Measurements from ENCODE around the gene UBR2. TPM values are rescaled to one million over a fixed set of nuclear protein-coding genes. Genes with fewer than 3 reads are reported as not detected.

UBR2 gene
- 32.0 TPM for total RNA-seq
- long read RNA-seq, full-length matches to known transcripts = 4 of 10 reads
- long read RNA-seq, partial matches to known transcripts = 4 of 10 reads
- long read RNA-seq, other reads (novel, unspliced or antisense) = 2 of 10 reads

DNA sequence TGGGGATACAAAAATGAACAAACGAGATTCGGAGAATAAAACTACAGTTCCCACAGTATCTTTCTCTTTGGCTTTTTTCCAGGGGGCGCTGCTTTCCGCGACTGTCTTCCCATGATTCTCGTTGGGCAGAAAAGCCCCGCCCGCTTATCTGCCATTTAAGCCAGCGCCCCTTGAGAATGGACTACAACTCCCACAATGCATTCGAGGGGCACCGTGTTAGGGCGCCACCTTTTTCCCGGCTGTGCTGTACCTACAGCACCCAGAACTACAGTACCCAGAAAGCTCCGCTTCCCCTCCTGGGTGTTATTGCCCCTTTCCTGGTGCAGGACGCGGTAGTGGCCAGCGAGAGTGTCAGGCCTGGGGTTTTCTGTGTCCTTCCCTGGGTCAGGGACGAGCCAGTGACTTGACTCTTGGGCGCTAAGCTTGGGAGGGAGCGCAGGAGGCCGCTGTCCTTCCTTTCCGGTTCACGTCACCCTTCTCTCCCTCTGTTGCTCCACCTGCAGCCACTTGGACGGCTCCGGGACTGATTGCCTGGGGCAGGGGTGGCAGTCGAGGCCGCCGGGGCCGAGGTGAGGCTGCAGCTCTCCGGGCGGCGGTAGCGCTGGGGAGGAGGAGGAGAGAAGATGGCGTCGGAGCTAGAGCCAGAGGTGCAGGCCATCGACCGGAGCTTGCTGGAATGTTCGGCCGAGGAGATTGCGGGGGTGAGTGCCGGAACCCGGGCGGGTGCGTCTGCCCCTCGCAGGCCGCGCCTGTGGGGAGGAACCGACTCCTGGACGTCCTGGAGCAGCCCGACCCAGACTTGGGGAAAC, at the start of gene UBR2:
TSS of gene UBR2 (plus strand) at position 333 of the 809 bp plus-strand sequence. CDS start at position 624, 291 bp downstream.
- intact Hi-C loops (cut with DNase I) = no loop called here
- ATAC-seq (ENCODE audit: poor library complexity) (peak; percentile 97), DNase-seq (peak; percentile 97)

DNA sequence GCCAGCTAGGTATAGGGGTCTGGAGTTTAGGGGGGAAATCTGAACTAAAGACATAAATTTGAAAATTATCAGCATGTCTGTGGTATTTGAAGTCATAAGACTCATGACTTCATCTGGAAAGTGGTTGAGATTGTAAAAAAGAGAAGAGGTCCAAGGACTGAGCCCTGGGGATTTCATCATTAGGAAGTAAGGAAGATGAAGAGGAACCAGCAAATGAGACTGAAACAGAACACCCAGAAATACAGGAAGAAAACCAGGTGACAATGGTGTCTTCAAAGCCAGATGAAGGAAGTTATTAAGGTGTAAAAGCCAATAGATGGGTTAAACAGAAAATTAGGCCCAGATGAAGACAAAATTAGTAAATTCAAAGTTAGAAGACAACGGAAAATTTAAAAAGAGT, 49.1 kb upstream of the UBR2 start:
- DNase-seq (no peak), ATAC-seq (ENCODE audit: poor library complexity) (no peak)
- intact Hi-C loops (cut with DNase I) = no loop called here

DNA sequence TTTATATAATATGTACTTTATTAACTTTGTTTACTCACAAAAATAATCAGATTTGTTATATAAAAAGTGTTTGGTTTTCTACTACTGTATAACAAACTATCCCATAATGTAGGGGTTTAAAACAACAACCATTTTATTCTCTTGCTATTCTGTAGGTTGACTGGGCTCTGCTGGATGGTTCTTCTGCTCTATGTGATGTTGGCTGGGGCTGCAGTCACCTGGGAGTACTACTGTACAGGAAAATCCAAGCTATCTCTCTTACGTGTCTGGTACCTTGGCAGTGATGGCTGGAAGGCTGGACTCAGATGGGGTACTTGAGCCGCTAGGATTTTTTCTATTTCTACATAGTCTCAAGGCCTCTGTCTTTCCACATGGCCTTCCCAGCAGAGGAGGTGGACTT, 44.0 kb upstream of the UBR2 start:
- intact Hi-C loops (cut with DNase I) = no loop called here
- ATAC-seq (ENCODE audit: poor library complexity) = no peak
- DNase-seq = no peak

DNA sequence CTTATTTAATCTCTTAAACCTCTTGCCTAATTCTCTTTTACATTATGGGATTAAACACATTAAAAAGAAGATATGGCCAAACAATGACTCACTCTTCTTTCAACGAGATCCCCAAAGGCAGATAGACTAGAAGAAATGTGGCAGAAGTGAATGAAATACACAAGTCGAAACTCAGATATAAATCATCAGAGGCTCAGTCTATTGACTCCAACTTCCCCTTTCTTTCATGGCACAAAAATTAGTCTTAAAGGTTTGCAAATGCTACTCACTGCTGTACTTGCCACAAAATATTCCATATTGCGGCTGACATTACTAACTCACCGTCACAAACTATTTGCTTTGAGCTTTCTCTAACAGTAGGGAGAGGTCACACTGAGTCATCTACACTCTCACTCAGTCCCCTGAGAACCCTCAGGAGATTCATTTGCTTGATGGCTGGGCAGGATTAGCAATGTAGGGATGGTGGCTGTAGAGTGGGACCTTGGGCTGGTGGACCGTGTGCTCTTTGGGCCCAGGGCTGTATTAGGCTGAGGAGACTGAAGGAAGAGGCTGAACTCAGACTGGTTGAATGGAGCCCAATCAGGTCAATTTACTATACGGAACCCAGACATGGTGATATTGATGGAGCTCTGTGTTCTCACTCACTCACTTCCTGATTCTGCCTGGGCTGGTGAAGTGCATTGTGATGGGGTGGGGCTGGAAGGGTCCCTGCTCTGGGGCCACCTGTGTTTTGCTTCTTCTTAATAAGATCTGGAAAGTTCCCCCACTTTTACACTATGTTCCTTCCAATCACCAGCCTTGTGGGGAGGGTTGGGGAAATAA, 42.8 kb upstream of the UBR2 start:
- DNase-seq = no peak
- ATAC-seq (ENCODE audit: poor library complexity) = no peak
- intact Hi-C loops (cut with DNase I) = no loop called here

DNA sequence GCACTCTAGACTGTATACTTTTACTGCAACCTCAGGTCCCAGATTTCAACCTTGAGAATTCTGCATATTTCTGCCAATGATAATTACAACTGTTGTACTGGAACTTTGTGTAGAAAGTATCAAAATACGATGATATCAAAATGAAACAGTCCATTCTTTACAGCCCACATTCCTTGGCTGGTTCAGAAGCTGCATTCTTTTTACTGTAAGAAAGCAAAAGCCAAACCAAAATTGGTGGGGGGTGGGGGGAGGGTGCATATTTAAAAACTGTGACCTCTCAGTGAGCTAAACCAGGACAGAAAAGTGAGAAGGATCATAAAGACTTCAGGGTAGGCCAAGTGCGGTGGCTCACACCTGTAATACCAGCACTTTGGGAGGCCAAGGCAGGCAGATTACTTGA, 41.8 kb upstream of the UBR2 start:
- intact Hi-C loops (cut with DNase I) = no loop called here
- DNase-seq = no peak
- no peak for ATAC-seq (ENCODE audit: poor library complexity)

DNA sequence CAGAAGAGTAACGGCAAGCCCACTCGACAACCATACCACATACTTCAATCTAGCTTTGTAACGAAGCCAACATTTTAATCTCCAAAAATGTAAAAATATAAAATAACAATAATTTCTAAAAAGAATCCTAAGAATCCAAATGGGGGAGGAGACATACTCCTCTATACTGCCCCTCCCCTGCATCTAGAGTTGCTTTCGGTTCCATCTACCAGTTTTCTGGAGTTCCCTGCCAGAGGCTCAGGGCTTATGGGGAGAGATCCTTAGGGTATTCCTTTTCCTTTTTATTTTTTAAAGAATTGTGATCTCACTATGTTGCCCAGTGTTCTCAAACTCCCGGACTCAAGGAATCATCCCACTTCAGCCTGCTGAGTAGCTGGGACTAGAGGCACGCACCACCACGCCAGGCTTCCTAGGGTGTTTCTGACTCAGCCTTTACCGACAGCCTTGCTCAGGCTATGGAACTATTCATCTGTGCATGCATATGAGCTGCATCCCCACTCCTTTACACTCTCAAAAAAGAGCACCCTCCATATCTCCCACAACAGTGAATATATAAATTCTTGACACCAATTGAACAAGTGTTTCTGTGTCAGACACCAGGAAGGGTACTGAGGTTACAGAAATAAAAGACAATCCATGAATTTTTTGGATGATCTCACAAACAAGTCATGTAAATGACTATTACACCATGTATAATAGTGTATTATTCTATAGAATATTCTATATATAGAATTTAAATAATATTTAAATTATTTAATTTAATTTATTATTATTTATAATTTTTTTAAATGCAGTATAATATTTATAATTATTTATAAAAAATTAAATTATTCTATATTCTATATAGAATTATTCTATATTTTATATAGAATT, 40.7 kb upstream of the UBR2 start:
- no peak for DNase-seq
- ATAC-seq (ENCODE audit: poor library complexity) = no peak
- intact Hi-C loops (cut with DNase I) = no loop called here

DNA sequence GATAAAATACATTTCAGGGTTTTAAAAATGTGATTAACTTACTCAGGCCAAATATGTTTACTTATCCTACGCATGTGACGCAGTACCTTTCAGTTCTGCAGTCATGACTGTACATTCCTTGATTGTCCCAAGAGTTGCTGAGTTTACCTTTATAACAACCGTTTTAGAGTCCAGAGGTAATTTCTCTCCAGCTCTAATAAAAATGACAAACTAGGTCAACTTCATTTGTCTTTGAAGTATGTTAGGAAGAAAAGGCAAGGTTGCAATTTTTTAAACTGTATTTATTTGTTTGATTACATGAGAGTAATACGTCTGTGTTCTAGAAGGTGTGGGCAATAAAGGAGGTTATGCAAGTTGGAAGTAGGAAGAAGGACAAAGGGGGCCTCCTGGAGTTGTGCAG, 38.6 kb upstream of the UBR2 start:
- no peak for DNase-seq
- intact Hi-C loops (cut with DNase I) = no loop called here
- ATAC-seq (ENCODE audit: poor library complexity) = no peak

DNA sequence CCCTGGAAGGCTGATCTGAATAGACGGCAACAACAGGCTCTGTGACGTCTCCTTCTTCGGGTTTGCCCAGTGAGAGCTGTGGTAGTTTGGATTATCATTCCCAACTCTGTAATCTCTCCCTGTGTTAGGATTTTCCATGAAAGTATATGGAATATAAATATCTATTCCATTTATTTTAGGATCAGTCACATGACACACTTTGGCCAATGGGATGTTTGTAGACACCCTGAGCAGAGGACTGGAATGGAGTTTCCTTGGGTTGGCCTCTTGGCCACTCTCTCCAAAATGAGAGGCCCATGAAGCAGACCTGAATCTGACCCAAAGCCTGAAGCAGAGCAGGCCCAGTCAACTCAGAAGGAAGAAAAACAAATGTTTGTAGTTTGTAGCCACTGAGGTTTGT, 37.2 kb upstream of the UBR2 start:
- intact Hi-C loops (cut with DNase I) = no loop called here
- no peak for ATAC-seq (ENCODE audit: poor library complexity)
- no peak for DNase-seq

DNA sequence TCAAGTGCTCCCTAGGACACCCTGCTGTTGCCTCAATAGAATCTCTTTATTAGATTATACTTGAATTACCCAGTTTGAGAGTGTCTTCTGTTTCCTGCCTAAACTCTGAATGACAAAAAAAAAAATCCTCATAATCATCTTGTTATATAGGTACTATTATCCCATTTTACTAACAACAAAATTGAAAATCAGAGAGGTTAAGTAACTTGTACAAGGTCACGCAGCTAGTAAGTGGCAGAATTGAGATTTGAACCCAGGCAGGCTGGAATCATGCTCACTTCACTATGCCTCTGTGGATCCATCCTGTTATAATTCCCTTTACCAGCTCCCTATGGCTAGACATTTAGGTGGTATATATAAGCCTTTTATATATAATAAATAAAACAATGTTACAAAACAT, 36.6 kb upstream of the UBR2 start:
- no peak for DNase-seq
- ATAC-seq (ENCODE audit: poor library complexity) = no peak
- intact Hi-C loops (cut with DNase I) = no loop called here

DNA sequence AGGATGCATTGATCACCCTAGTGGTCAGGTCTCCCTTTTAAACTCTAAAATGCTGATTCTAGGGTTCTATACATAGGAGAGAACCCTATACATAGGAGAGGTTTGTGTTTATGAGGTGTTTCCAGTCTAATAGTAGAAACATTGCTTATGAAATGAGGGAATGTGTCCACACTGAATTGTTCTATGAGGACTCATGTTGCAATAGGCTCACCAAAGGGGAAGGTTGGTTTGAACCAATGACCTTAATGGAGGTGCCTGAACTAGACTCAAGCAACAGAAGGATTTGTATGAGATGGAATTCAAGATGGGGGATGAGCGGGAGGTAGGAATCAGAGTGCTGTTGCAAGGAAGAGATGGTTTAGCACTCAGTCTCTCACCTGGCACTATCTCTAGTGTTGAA, 33.5 kb upstream of the UBR2 start:
- DNase-seq (no peak), ATAC-seq (ENCODE audit: poor library complexity) (no peak)
- intact Hi-C loops (cut with DNase I) = loop anchor here (5.0 kb wide), 1 partner anchor 268 kb away; no protein-coding TSS in a partner anchor

DNA sequence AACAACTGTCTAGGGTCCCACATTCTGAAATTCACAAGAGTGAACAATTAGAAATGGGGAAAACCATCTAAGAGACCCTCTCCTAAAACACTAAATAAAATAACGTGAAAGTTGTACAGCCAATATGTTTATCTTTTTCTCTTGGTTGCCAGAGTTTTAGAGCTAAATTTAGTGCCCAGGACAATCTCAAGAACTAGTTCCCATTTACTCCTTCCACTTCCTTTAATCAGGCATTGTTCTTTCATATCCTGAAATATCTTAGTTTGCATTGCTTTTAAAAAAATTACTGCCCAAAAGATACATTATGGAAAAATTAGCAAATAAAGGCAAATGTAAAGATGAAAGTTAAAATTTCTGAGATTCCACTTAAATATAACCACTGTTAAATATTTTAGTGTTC, 33.1 kb upstream of the UBR2 start:
- DNase-seq (no peak), ATAC-seq (ENCODE audit: poor library complexity) (no peak)
- intact Hi-C loops (cut with DNase I) = loop anchor here (5.0 kb wide), 1 partner anchor 268 kb away; no protein-coding TSS in a partner anchor

DNA sequence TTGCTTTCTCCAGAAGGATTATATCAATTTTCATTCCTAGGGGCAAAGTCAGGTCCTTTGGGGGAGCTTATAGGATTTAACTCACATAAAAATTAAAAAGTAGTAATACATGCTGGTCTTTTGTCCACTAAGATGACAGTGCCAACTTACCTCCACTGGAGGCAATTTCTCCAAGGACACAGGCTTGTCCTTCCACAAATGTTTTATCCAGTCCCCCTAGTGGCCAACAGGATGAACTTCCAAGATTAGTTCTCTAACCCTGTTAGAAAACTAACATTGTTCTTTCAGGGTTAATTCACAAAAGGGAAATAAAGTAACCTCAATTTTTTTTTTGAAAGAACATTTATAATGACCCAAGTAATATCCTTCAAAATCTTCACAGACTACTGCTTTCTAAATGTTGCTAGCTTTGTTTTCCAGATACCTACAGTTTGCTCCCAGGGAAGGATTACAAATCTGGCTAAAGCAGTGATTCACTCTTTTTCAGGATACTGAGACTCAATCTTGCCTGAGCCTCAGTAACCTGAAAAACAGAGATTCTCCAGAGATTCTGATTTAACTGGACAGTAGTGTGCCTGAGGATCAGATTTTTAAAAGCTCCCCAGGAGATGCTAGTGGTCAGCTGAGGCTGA, 31.7 kb upstream of the UBR2 start:
- DNase-seq = no peak
- ATAC-seq (ENCODE audit: poor library complexity) = peak; percentile 63
- intact Hi-C loops (cut with DNase I) = loop anchor here (5.0 kb wide), 1 partner anchor 270 kb away; no protein-coding TSS in a partner anchor

DNA sequence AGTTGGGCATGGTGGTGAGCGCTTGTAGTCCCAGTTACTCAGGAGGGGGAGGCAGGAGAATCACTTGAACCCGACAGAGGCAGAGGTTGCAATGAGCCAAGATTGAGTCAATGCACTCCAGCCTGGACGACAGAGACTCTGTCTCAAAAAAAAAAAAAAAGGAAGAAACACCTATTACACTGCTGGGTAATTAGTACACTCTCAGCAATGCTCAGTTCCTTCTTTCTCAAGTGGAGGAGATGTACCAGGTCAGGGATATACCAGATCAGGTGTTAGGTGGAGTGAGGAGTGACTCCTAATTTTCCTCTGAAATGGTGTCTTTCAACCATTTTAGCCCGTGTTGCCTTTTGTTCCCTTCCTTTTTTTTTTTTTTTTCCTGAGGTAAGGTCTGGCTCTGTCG, 30.0 kb upstream of the UBR2 start:
- intact Hi-C loops (cut with DNase I) = loop anchor here (5.0 kb wide), 1 partner anchor 271 kb away; no protein-coding TSS in a partner anchor
- no peak for DNase-seq
- ATAC-seq (ENCODE audit: poor library complexity) = no peak

DNA sequence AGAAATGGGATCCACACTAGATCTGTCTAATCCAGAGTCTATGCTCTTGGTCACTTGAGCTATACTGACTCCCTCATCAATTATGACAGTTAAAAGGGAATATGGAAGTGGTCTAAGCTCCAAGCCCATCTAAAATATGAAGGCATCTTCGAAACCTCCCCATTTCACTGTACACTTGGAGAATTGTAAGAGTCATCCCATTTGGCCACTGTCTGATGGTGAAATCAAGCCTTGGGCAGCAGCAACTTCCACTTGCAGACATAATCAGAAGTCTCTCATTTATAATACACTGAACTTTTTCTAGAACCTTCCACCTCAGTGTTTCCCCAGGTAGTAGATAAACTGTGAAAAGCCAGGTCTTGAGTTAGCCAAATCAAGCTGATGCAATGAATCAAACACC, 26.3 kb upstream of the UBR2 start:
- intact Hi-C loops (cut with DNase I) = no loop called here
- ATAC-seq (ENCODE audit: poor library complexity) (no peak), DNase-seq (no peak)

DNA sequence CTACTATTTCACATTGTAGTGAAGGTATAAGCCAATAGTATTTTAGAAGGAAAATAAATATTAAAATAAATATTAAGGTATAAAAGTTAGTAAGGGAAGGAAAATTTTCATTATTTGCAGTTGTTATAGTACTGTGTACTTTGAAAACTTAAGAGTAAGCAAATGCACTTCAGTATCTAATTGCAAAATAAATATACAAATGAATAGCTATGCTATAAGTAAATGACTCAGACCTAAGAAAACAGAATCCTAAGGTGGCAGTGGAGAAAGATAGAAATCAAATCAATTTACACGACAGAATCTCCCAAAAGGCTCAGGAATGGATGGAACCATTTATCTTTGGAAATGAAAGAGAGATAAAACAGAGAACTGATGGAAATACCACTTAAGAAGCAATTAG, 24.7 kb upstream of the UBR2 start:
- no peak for ATAC-seq (ENCODE audit: poor library complexity)
- intact Hi-C loops (cut with DNase I) = no loop called here

DNA sequence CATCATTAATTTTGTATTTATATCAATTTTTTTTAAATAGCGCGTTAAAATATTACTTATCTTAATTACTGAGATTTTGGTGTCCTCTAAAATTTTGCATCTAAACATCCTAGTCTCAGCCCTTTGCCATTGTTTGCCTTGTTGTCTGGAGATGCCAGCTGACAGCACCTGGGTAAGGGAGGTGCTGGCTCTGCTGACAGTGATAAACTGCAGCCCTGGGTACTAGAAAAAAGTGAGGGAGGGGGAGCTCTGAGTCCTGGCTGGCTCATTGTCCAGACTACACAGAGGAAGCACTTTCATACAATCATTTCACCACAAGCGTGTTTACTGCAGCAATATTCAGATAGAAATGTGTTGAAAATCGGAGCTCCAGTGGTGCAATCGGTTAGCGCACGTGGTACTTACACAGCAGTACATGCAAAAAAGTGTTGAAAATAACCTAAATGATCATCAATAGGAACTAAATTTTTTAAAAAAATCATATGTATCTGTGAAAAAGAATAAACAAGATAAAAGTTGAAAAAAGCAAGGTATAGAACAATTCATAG, 18.5 kb upstream of the UBR2 start:
- ATAC-seq (ENCODE audit: poor library complexity) = no peak
- intact Hi-C loops (cut with DNase I) = loop anchor here (5.0 kb wide), 1 partner anchor 283 kb away; no protein-coding TSS in a partner anchor
- DNase-seq = no peak

More for the DNA sequence above, 24.7 kb upstream of the UBR2 start:
- DNase-seq = no peak

DNA sequence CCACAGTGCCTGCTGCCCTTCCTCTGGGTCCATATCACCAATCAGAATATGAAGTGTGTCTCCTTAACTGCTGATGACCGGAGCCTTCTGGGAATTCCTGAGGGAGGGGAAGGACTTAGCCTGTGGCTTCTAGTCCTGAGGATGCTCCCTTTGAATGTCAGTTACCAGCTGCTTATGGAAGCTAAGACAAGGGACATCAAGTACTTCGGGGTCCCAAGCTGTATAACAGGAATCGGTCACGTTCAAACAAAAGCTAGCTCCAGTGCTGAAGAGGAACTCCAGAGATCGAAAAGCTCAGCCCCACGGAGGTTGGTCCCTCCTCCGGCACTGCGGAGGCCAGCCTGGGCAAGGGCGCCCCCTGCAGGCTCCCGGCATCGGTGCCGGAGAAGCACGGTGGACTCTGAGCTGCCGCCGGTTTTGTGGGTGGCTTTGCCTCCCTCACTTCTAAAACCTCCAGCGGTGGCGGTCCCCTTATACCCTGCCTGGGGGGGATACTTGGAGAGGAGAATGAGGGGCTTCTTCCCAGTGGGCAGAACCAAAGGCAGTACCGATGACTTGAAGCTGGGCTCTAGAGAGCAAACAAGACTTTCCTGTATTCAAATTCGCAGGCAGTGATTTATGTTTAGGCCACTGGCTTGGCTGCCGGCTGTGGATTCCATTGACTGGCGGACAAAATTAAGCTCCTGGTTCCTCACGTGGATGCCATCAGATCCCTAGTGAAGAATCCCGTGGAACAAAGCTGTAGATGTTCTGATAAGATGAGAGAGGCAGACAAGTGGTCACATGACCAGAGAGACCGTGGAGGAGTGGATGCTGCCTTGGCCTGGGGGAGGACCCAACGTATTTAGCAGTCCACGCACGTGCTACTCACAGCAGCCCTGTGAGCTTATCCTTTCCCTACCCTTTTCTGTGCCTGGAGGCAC, 16.2 kb upstream of the UBR2 start:
- ATAC-seq (ENCODE audit: poor library complexity) = peak; percentile 99
- intact Hi-C loops (cut with DNase I) = loop anchor here (5.0 kb wide), 1 partner anchor 285 kb away; no protein-coding TSS in a partner anchor
- peak; percentile 92 for DNase-seq

All from Right ventricle myocardium superior (tissue), 1 donor.